Stimulated activated CD4-positive, alpha-beta T cell treated with anti-CD3 and anti-CD28 coated beads, Interleukin-2, amount 100 ng/mL, for 4 hours (primary cell): Measurements from ENCODE around the gene RYR3.

Source experiments
- DNase-seq: peaks from one replicate; pipeline ENCODE4 v3.0.0-alpha.2; 2020; ENCODE audit warnings: low read depth

Gene RYR3

DNA sequence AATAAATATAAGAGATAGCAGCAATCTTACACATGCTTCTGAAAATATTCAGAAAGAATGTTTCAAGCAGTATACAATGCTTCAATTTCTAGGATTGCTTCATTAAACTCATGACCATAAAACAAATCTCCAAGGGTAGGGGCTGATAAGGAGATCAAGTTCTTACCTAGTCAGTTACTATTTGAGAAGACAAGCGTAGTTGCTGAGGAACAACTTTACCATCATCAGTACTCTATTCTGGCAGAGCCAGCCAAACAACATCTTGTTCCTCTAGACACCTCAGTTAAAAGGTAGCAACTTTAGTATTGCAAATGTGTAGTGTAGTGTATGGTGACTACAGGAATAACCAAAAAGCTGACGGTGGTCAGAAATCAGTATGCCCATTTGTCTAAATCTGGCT lies 572.2 kb downstream of the RYR3 start:
- DNase-seq, result no peak

DNA sequence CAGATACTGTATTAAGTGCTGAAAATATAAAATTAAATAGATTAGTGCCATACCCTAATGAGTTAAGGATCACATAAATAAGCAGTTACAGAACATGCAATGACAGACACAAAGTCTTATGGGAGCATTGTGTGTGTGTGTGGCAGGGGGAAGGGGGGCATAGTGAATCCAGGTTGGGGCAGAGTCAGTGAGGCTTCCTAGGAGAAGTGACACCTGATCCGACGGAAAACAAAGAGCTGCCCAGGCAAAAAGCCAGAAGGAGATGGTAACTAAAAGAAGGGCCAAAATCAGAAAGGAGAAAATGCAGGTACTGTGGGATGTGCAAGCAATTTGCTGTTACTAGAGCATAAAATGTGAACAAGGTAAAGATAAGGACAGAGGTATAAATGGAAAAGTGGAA lies 577.4 kb downstream of the RYR3 start:
- no peak for DNase-seq

DNA sequence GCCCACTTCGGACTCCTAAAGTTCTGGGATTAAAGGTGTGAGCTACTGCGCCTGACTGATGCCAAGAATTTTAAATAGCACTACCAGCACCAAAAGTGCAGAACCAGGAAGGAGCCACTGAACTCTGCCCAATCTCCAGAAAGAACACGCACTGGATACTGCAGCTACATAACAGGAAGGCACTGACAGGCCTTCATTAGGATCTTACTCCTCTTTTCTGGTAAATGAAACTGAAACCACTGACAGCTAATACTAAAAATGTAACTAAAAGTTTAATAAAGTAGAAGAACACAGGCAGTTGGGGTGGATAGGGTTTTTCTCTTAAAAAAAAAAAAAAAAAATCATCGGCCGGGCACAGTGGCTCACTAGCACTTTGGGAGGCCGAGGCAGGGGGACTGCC lies 583.4 kb downstream of the RYR3 start:
- DNase-seq, result no peak

DNA sequence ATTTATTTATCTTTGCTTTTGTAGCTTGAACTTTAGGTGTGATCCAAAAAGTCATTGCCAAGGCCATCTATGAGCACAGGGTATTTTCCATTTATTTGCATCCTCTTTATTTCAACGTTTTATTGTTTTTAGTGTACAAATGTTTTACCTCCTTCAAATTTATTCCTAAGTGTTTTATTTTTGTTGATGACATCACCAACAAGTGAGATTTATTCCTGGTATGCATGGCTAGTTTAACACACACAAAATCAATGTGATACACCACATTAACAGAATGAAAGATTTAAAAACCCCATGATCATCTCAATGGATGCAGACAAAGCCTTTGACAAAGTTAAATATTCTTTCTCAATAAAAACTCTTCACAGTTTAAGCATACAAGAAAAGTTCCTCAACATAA lies 591.3 kb downstream of the RYR3 start:
- no peak for DNase-seq

DNA sequence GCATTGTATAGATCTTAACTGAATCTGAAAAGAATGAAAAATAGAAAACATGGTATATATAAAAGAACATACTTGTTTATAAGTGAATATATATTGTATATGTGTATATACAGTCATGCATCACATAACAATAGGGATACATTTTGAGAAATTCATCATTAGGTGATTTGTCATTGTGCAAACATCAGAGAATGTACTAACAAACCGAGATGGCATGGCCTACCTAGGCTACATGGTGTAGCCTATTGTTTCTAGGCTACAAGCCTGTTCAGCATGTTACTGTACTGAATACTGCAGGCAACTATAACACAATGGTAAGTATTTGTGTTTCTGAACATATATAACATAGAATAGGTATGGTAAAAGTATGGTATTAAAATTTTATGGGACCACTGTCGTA lies 592.9 kb downstream of the RYR3 start:
- no peak for DNase-seq

DNA sequence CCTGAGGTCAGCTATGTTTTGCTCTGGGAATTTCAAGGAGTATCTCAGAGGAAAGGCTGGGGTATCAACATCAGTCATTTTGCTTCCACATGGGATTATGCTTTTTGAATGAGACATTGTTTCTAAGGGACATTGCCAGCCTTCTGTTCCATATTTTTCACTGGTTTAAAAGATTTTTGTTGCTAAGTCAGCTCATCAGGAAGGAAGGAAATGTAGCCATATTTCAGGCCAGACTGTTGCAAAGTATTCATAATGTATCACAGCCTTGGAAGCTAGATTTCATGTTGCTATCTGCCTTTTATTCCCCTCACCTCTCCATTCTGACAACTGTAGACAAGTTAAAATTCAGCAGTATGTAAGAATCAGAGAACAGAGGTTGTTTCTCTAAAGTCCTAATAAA lies 596.6 kb downstream of the RYR3 start:
- no peak for DNase-seq

DNA sequence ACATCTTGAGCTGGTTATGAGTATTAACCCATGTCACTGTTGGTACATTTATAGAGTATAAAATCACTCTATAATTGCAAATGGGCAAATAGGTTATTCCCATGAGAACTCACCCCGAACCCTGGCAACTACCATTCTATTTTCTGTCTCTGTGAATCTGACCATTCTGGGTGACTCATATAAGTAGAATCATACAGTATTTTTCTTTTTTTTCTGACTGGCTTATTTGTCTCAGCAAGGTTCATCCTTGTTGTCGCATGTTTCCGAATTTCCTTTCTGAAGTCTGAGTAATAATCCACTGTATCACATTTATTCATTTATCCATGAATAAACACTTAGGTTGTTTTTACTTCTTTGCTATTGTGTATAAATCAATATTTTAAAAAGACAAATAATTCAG lies 597.6 kb downstream of the RYR3 start:
- DNase-seq, result no peak

DNA sequence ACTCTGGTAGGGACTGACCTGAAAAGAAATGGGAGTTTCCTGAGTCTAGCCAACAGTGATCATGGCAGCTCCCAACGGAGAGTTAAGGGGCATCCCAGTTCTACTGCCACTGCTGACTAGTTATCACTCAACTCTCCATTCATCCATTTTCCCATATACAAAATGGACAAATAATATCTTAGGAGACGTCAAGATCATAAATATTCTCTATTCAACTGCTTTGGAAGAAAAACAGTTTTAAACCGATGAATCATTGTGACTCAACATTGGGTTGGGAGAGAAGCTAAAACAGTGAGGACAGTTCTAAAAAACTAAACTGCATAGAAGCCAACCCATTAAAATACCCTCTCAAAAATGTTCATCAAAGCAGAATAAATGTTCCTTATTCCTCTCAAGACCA lies 600.0 kb downstream of the RYR3 start:
- no peak for DNase-seq

DNA sequence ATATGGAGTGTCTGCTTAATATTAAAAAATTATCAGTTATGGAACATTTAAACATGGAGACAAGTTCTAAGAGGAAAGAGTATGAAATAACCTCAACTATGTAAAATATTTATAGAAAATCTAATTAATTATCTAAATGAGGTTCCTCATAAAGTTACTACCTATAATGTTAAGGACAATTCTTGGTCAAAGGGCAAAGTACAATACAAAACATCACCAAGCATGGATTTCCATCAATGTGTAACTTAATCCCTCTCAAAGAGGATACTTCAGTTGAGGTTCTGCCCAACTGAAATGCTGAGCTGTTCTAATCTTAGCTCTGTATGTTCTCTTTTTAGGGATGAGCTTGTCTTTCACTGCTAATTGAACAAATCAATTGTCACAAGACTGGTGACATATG lies 601.6 kb downstream of the RYR3 start:
- DNase-seq, result no peak

DNA sequence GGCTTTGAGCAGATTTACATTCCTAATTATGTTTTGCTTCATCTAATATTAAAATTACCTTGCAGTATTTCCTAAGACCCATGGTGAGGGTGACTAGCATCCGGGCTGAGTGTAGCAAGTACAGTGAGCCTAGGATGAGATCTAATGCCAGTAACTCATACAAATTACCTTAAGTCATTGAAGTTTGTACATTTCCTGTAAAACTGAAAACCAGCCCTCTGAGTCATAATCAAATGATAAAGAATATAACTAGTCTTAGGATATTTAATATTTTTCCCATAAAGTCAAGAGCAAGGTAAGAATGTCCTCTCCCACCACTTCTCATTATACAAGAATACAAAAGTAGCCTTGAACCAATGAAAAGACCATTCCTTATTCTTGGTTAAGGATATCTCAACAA lies 602.7 kb downstream of the RYR3 start:
- no peak for DNase-seq
